Activated effector memory CD4-positive, alpha-beta T cell treated with Interleukin-2 at 50 U/mL for 16 hours (primary cell): ENCODE data around the gene CPNE9.
"Not testable (repeated sequence)": the region's sequence is repeated elsewhere in the genome, so short reads cannot be mapped to it uniquely, and the experiment has no call there.

Experiments
- DNase-seq: peaks from one replicate; pipeline ENCODE4 v3.0.0-alpha.2; 2020

The CPNE9 gene

DNA sequence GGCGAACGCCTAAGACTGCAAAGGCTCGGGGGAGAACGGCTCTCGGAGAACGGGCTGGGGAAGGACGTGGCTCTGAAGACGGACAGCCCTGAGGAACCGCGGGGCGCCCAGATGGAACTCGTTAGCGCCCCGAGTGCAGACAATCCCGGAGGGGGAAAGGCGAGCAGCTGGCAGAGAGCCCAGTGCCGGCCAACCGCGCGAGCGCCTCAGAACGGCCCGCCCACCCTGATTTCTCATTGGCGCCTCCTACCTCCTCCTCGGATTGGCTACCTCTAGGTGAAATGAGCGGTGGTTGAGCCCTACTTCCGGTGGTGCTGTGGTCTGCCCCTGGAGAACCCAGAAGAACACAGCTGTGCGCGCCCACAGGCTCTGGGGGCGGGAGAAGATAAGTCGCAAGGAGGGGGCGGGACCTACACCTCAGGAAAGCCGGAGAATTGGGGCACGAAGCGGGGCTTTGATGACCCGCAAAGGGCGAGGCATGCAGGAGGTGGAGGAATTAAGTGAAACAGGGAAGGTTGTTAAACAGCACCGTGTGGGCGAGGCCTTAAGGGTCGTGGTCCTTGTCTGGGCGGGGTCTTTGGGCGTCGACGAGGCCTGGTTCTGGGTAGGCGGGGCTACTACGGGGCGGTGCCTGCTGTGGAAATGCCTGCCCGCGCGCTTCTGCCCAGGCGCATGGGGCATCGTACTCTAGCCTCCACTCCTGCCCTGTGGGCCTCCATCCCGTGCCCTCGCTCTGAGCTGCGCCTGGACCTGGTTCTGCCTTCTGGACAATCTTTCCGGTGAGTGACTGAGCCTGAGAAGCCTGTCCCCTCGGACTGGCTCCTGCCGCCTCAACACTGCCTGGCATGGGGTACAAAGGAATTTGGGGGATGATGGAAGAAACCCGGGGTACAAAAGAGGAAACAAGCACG is 46.3 kb downstream of the CPNE9 start, which contains the start of gene OGG1:
Gene OGG1 (plus strand): TSS at position 308 of the 911 bp plus-strand sequence. CDS start 335 bp downstream, at position 643.
- DNase-seq = peak; percentile 92

- DNase-seq = no peak
Observed at GRCh38 chr3:9750556-9751411, 47.2 kb downstream of the CPNE9 start.

DNA sequence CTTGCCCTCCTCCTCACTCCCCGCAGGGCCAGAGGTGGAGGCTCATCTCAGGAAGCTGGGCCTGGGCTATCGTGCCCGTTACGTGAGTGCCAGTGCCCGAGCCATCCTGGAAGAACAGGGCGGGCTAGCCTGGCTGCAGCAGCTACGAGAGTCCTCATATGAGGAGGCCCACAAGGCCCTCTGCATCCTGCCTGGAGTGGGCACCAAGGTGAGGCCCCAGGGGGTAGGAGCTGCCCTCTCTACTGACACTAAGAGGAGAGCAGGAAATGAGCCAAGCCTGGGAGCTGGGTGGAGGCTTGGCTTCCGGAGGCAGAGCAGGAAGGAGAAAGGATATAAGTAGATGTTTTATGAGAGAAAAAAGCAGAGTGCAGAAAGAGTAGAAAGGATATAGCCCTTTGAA is 51.0 kb downstream of the CPNE9 start:
- no peak for DNase-seq

DNA sequence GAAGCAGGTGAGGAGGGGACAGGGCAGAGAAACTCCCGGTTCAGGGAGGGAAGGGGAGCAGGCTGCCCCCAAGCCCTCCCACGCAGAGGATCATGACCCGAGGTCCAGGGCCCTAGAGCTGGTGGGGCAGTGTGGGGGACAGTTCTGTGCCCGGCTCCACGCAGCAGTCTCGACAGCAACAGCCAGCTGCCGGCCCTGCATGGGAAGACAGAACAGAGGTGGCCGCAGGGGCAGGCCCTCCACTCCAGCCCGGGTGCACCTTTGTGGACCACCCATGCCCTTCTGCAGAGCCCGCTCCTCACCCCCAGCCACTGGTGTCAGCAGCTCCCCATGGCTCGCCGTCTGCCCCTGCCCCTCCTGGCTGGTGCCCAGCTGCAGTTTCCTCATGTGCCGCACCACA is 53.8 kb downstream of the CPNE9 start:
- no peak for DNase-seq

- no peak for DNase-seq
Observed at GRCh38 chr3:9760779-9761505, 57.3 kb downstream of the CPNE9 start.

DNA sequence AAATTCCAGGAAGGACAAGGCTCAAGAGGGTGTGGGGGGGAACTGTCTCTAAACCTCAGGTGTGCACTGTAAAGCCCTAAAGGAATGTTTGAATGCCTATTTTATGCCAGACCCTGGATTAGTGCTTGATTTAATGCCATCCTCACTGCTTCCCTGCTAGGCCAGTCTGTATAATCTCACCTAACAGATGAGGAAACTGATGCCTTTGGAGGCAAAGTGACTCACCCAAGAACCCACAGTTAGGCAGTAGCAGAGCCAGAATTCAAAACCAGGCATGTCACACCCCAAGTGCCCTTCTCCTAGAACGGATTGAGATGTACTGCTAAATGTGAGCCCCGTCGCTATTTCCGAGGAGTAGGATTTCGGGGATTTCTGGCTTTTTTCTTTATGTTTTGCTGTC is 58.3 kb downstream of the CPNE9 start:
- DNase-seq = no peak

GRCh38 chr3:9762871-9763270 is 59.2 kb downstream of the CPNE9 start:
- no peak for DNase-seq

DNA sequence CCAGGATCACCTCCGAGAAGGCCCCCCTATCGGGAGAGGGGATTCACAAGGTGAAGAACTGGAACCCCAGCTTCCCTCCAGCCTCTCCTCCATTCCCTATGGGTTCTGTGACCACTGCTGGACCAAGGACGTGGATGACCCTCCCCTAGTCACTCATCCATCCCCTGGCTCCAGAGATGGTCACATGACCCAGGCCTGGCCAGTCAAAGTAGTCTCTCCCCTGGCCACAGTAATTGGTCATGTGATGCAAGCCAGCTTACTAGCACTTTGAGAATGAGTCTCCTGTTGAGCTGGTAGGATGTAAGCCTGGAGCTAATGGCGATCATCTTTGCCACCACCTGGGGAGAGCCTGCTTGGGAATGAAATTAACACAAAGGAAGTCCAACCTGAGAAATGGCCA is 62.2 kb downstream of the CPNE9 start:
- no peak for DNase-seq

DNA sequence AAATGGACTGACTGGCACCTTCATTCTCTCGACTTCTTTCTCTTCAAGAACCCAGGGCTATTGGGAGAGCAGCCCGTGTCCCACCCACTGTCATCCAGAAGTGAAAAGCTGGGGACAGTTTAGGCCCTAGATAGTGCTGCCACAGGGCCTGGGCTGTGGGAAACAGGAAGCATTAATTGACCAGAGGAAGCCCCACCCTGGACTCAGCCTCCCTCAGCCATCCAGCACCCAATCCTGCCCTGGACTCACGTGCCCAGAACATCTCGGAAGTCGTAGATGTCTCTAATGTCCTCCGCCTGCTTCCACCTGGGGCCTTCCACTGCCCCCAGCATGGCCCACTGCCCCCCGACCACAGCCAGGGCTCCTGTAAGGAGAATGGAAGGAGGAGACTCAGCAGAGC is 63.8 kb downstream of the CPNE9 start:
- no peak for DNase-seq

DNA sequence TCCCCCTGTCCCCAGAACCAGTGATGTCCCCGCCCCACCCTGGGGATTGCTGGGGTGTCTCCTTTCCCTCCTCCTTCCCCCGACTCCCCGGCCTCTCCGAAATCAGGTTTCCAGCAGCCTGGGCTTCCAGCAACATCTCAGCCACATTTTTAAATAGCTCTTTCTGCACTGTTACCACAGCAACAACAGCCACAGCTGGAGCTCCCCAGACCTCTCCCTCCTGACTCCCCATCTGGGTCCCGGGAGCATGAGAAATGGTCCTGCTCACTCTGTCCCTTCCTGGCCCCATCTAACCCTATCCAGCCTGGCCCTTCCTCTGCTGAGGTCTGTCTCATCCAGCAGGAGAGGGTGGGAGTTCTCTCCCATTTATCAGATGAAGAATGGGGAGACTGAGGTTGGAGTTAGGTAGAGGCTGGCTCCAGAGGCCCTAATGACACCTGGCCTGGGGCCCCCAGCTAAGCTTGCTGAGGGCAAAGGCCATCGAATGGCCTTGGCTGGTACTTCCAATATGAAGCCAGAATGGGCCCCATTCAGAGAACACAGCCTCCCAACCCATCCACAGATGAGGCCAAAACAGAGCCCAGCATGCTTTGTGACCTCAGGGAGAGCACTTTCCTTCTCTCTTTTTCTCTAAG is 64.6 kb downstream of the CPNE9 start:
- no peak for DNase-seq

GRCh38 chr3:9769012-9769411 is 65.4 kb downstream of the CPNE9 start:
- no peak for DNase-seq

- peak; percentile 43 for DNase-seq
Observed at GRCh38 chr3:9769426-9770275, 66.0 kb downstream of the CPNE9 start, which contains the start of gene CAMK1. Gene CAMK1 (minus strand): TSS chr3:9769947. CDS start chr3:9767749, 2,198 bp downstream.

DNA sequence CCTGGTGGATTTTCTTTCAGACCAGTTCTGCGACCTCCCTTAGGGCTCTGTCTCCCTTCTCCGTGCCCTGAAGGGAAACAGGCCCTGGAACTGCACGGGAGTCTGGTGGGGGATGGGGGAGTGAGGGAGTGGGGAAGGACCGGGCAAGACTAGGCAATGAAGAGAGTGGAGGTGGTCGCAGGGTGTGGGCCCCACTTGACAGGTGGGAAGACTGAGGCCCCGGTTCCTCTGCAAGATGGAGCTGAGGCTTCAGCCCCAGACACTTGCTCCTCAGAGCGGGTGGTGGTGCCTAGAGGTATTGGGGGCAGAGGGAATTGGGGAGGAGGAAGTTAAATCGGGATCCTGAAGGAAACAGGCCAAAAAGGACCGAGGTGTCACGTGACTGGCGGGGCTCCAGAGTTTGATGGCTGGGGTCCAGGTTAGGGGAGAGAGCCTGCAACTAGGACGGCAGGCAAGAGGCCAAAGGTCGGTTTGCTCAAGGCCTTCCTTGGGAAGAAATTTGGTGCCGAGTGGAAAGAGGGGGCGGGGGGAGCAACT is 66.7 kb downstream of the CPNE9 start:
- DNase-seq = no peak

DNA sequence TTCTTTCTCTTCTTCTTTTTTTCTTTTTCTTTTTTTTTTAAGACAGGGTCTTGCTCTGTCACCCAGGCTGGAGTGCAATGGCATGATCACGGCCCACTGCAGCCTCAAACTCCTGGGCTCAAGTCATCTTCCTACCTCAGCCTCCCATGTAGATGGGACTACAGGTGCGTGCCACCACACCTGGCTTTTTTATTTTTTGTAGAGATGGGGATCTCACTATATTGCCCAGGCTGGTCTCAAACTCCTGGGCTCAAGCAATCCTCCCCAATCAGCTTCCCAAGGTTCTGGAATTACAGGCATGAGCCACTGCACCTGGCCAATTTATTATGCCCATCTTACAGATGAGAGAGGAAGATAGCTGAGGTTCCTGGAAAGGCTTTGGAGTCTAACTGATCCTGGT is 67.4 kb downstream of the CPNE9 start:
- DNase-seq = not testable (repeated sequence)

DNA sequence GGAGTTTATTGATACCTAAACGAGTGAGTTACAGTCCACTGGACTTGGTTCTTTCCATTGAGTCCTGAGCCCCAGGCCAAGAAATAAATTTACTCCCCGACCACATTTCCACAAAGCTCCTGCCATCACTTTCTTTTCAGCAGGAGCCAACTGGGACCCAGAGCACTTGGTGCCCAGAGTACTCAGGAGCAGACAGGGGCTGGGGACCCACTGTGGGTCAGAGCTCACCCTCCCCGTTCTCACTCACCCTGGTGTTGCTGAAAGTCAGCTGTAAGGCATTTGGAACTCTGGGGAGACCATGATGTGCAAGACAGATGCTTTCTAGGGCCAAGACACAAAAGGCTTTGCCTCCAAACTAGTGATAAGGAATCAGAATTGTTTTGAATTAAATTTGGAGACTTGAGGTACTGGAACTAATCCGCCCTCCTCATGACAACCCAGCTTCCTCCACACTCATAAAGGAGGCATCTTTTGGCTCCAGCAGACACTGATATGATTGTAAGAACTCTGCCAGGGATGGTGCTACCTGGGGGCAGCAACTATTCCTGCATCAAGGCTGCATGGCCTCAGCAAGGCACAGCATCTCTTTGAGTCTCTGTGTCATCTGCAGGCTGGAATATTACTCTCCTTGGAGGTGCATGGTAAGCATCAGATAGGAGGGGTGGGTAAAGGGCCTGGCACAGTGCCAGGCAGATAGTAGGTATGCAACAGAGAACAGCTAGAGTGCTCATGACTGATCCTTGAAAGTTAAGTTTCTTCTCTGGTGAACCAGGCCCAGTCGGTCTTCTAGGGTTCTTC is 73.5 kb downstream of the CPNE9 start:
- no peak for DNase-seq

DNA sequence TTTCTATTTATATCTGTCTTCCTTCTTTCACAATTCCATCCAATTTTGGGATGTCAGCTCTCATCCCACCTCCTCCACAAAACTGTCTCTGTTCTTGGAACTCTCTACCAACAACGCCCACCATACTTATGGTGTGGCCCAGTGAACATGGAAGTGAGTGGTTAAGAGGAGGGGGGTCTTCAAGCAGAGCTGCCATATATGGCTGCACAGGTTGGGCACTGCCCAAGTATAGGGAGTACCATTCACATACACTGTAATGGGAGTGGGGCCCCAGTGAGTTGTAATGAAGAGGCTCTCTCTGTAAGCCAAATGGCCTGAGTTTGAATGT is 74.0 kb downstream of the CPNE9 start:
- no peak for DNase-seq

DNA sequence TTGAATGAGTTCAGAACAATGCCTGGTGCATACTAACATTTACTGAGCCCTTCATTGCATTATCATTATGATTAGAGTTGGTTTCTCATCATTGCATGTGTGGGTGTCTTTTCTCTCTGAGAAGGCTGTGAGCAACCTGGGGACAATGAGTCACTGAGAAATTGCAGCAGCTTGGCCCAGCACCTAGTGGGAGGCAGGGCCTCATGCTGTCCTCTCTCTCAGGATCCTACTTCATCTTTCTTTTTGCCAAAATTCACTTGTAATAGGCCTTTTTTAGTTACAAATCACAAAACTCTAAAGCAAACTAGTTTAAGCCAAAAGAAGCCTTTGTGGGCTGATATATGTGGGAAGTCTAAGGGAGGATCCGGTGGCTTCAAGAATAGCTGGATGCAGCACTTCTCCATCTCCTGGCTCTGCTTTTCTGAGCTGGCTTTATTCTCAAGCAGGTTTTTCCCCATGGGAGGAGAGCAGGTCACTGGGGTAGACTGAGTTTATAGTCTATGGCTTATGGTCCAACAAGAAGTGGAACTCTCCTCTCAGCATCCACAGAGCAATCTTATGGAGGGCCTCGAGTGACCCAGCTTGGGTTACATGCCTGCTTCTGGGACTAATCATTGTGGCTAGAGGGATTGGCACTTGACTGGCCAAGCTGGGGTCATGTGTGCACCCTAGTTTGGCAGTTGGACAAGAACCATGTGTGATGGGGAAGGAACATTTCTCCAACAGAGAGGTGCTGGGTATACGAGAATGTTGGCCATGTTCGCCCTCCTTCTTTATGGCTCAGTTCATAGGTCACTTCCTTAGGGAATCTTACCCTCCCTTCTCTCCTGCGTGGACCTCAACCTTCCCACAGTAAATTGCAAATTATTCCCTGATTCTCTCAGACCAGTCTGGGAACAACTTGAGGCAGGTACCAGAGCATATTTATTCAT is 74.8 kb downstream of the CPNE9 start:
- no peak for DNase-seq

- no peak for DNase-seq
Observed at GRCh38 chr3:9779075-9779593, 75.5 kb downstream of the CPNE9 start.
